HFFc6 (cell line): ENCODE data around the gene NUBPL. TPM values are rescaled to one million over a fixed set of nuclear protein-coding genes. Genes with fewer than 3 reads are reported as not detected.

ENCODE experiments used
- DNase-seq: peaks from one replicate; pipeline ENCODE4 v3.0.0-alpha.2; 2018
- H3K27ac Mint-ChIP-seq: 2 replicates; pipeline ENCODE4 v1.8.0; 2020; ENCODE audit warnings: mild to moderate bottlenecking, mixed read lengths
- H3K27me3 Mint-ChIP-seq: 2 replicates; pipeline ENCODE4 v1.8.0; 2021; ENCODE audit warnings: mild to moderate bottlenecking, moderate library complexity, mixed read lengths; ENCODE audit not compliant: insufficient read depth
- H3K36me3 Mint-ChIP-seq: 2 replicates; pipeline ENCODE4 v1.8.0; 2021; ENCODE audit warnings: low read depth, mixed read lengths
- H3K4me1 Mint-ChIP-seq: 2 replicates; pipeline ENCODE4 v1.8.0; 2020; ENCODE audit warnings: low read depth, mixed read lengths
- H3K4me3 Mint-ChIP-seq: 2 replicates; pipeline ENCODE4 v1.8.0; 2020; ENCODE audit warnings: mild to moderate bottlenecking, moderate library complexity, mixed read lengths
- H3K9me3 Mint-ChIP-seq: 2 replicates; pipeline ENCODE4 v1.8.0; 2020; ENCODE audit warnings: mild to moderate bottlenecking, mixed read lengths
- total RNA-seq, 6 experiments: library from RNA; stranded (reverse); fragmentation: NEBNext Ultra II Directional; extraction: Animal tissue kit (Norgen Biotek cat#: 25700); gene quantifications; 2 replicates in 1 of 6; 3 replicates in 5 of 6; pipeline ENCODE4 v1.2.3, GENCODE V29; 2021
- TF ChIP-seq, protein P1 (sequence below): fragments of 200-600 bp; sonication (generic); IDR thresholded peaks from 2 replicates; pipeline ENCODE4 v1.5.0; 2021; ENCODE audit warnings: antibody characterized with exemption, mild to moderate bottlenecking

The NUBPL gene
- total RNA-seq, 6 experiments from 2014 or later: 8.2 to 10.7 (median 9.7) TPM

DNA sequence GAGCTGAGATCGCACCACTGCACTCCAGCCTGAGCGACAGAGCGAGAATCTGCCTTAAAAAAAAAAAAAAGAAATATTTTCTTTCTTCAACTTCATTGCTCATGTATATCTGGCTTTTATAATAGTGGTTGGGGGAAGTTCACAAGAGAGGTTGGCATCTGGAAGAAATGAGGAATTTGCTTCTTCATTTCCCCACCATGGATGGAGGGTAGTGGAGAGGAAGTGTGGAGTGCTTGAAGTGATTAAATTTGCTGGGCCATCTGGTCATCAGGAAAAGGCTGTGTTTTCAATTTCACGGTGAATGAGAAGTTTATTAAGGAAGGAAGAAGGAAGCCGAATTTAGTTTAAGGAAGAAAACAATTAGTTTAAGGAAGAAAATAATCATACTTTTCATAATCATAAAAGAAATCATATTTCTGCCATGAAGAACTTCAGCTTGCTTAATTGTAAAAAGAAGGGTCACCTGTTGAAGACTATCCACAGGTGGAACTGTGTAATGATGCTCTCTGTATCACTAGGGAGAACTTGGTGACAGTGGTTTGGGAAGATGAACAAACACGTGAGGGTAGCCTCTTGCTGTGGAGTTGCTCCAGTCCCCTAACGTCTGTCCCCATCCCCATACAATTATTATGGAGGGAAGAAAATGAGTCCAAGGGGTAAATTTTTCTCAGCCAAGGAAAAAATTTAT lies 318.6 kb downstream of the NUBPL start:
- no peak for DNase-seq
- Mint-ChIP-seq H3K9me3 (no peaks in the 10 kb centered on the region), H3K27ac (no peak overlapping the region), H3K4me3 (no peak overlapping the region), H3K4me1 (peaks cover 63% of the 10 kb centered on the region), H3K27me3 (peaks cover 2% of the 10 kb centered on the region; the same call in 1 of the 2 replicates), H3K36me3 (no peaks in the 10 kb centered on the region)
- TF ChIP-seq, protein P1, sequence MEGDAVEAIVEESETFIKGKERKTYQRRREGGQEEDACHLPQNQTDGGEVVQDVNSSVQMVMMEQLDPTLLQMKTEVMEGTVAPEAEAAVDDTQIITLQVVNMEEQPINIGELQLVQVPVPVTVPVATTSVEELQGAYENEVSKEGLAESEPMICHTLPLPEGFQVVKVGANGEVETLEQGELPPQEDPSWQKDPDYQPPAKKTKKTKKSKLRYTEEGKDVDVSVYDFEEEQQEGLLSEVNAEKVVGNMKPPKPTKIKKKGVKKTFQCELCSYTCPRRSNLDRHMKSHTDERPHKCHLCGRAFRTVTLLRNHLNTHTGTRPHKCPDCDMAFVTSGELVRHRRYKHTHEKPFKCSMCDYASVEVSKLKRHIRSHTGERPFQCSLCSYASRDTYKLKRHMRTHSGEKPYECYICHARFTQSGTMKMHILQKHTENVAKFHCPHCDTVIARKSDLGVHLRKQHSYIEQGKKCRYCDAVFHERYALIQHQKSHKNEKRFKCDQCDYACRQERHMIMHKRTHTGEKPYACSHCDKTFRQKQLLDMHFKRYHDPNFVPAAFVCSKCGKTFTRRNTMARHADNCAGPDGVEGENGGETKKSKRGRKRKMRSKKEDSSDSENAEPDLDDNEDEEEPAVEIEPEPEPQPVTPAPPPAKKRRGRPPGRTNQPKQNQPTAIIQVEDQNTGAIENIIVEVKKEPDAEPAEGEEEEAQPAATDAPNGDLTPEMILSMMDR: no peak

DNA sequence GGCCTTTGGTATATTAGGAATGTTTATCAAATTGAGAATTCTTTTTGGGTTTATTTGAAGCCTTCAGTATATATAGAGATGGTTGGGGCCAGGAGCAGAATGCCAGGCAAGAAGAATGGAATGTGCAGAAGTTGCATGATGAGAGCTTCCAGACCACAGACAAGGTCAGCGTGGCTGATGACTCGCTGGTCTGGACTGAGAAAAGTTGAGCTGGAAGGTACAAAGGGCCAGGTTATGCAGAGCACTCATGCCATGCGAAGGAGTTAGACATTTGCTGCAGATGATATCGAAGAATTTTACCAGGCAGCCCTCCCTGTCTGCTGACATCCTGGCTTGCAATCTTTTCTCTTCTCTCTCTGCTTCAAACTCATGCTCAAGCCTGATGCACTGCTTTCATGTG lies 319.7 kb downstream of the NUBPL start:
- Mint-ChIP-seq H3K4me1 (peaks cover 71% of the 10 kb centered on the region), H3K27ac (peak overlapping the region; percentile 71), H3K27me3 (peaks cover 2% of the 10 kb centered on the region; the same call in 1 of the 2 replicates), H3K9me3 (no peaks in the 10 kb centered on the region), H3K36me3 (no peaks in the 10 kb centered on the region), H3K4me3 (peak overlapping the region; percentile 44)
- peak; percentile 89 for DNase-seq
- TF ChIP-seq, protein P1: no peak

DNA sequence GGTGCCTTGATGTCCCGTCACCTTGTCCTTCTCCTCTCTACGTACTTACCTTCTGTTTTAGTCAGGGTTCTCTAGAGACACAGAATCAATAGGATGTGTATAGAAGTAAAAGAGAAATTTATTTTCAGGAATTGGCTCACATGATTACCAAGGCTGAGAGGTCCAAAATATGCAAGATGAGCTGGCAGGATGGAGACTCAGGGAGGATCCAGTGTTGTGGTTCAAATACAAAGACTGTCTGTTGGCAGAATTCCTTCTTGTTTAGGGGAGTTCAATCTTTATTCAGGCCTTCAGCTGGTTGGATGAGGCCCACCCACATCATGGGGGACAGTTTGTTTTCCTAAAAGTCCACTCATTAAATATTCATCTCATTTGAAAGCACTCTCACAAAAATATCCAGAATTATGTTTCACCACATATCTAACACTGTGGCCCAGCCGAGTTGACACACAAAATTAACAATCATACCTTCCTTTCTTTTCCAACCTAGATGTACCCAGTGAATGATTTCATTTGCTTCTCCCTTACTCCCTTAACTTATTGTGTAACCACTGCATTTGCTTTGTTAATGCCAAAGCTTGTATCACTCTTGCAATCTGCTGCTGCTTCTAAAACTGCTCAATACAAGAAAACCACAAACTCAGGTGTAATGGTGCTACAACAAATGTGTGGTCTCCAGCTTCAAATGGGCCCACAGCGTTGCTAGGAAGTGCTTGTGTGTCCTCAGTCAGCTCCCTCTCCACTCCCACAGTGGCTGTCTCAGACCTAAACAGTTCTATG lies 320.5 kb downstream of the NUBPL start:
- DNase-seq: peak; percentile 7
- TF ChIP-seq, protein P1: no peak
- H3K9me3 Mint-ChIP-seq: no peaks in the 10 kb centered on the region
- H3K27me3 Mint-ChIP-seq: no peaks in the 10 kb centered on the region
- peak overlapping the region; percentile 71 for H3K27ac Mint-ChIP-seq
- H3K4me1 Mint-ChIP-seq: peaks cover 71% of the 10 kb centered on the region
- H3K36me3 Mint-ChIP-seq: no peaks in the 10 kb centered on the region
- peak overlapping the region; percentile 44 for H3K4me3 Mint-ChIP-seq

DNA sequence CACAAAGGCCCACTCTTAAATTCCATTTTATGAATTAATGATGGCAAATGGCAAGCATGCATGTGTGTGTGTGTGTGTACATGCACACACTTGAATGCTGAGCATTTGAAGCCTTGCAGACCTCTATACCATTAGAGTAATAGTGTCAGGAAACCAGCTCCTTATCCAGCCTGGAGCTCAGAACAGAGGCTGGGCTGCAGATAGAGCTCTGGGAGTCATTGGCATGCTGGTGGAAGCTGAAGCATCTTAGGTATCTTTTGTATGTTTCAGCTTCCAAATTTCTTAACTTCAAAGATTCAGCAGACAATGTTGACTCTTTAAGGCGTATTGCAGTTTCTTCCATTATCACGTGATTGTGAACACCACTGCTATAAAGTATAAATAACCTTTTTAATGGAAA lies 323.0 kb downstream of the NUBPL start:
- no peak for DNase-seq
- Mint-ChIP-seq H3K36me3 (no peaks in the 10 kb centered on the region), H3K27me3 (peaks cover 6% of the 10 kb centered on the region; the same call in 1 of the 2 replicates), H3K9me3 (no peaks in the 10 kb centered on the region), H3K4me1 (peaks cover 59% of the 10 kb centered on the region), H3K27ac (no peak overlapping the region), H3K4me3 (no peak overlapping the region)
- TF ChIP-seq, protein P1: no peak

DNA sequence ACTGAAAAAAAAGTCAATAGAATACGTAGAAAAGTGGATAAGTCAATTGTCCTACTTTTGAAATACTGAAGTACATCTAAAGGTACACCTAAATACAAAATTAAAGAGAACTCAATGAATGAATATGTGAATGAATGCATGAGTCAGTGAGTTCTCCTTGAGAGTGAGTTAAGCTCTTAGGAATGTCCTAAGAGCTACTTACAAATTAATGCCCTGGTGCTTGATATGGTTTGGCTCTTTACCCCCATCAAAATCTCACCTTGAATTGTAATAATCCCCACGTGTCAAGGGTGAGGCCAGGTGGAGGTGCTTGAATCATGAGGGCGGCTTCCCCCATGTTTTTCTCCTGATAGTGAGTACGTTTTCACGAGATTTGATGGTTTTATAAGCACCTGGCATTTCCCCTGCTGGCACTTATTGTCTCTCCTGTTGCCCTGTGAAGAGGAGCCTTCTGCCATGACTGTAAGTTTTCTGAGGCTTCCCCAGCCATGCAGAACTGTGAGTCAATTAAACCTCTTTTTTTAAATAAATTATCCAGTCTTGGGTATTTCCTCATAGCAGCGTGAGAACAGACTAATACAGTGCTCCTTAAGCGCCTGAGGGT lies 323.7 kb downstream of the NUBPL start:
- TF ChIP-seq, protein P1: no peak
- Mint-ChIP-seq H3K27me3 (peaks cover 6% of the 10 kb centered on the region; the same call in 1 of the 2 replicates), H3K36me3 (no peaks in the 10 kb centered on the region), H3K4me1 (peaks cover 54% of the 10 kb centered on the region), H3K27ac (no peak overlapping the region), H3K9me3 (no peaks in the 10 kb centered on the region), H3K4me3 (no peak overlapping the region)
- no peak for DNase-seq
